Astrocyte (in vitro differentiated cells and primary cell): ENCODE measurements around the gene RMI2. TPM values are rescaled to one million over a fixed set of nuclear protein-coding genes. Genes with fewer than 3 reads are reported as not detected.
A peak's percentile ranks its signal among the peaks of the same experiment; 100 is the strongest.

Experiments
- DNase-seq: peaks from one replicate; pipeline ENCODE4 v3.0.0-alpha.2; 2010; ENCODE audit warnings: low read depth
- FAIRE-seq: peaks from 2 replicates; lab custom pipeline; 2011; peaks lifted over from hg19 to GRCh38; lab: Jason Lieb, UNC
- H2AFZ ChIP-seq: 2 replicates; pipeline ENCODE4 v1.6.0; 2012; ENCODE audit warnings: low read depth, low read length, inconsistent platforms
- H3K27ac ChIP-seq: 2 replicates; pipeline ENCODE4 v1.5.1; 2011; ENCODE audit warnings: low read depth, low read length, inconsistent platforms
- H3K27me3 ChIP-seq: 2 replicates; pipeline ENCODE4 v1.6.0; 2011; ENCODE audit warnings: low read length, inconsistent platforms; ENCODE audit not compliant: insufficient read depth
- H3K36me3 ChIP-seq: 2 replicates; pipeline ENCODE4 v1.5.1; 2011; ENCODE audit warnings: low read length, inconsistent platforms; ENCODE audit not compliant: insufficient read depth
- H3K4me1 ChIP-seq: 2 replicates; pipeline ENCODE4 v1.5.1; 2011; ENCODE audit warnings: low read length, inconsistent platforms; ENCODE audit not compliant: insufficient read depth
- H3K4me2 ChIP-seq: 2 replicates; pipeline ENCODE4 v1.6.0; 2012; ENCODE audit warnings: low read length, inconsistent platforms
- H3K4me3 ChIP-seq: 2 replicates; pipeline ENCODE4 v1.5.1; 2011; ENCODE audit warnings: low read depth, mild to moderate bottlenecking, low read length, inconsistent platforms; ENCODE audit not compliant: insufficient read depth
- H3K79me2 ChIP-seq: 2 replicates; pipeline ENCODE4 v1.6.0; 2012; ENCODE audit warnings: mild to moderate bottlenecking, low read length, inconsistent platforms; ENCODE audit not compliant: insufficient read depth
- H3K9ac ChIP-seq: 2 replicates; pipeline ENCODE4 v1.6.0; 2012; ENCODE audit warnings: mild to moderate bottlenecking, low read length, inconsistent platforms
- H3K9me3 ChIP-seq: 2 replicates; pipeline ENCODE4 v1.5.1; 2012; ENCODE audit warnings: low read depth, mild to moderate bottlenecking, low read length, inconsistent platforms; ENCODE audit not compliant: insufficient read depth
- H4K20me1 ChIP-seq: 2 replicates; pipeline ENCODE4 v1.6.0; 2012; ENCODE audit warnings: low read length, inconsistent platforms; ENCODE audit not compliant: insufficient read depth
- H3K27ac Mint-ChIP-seq: one replicate; pipeline ENCODE4 v1.8.0; 2021; ENCODE audit warnings: mild to moderate bottlenecking, mixed read lengths; ENCODE audit not compliant: unreplicated experiment
- H3K27me3 Mint-ChIP-seq: one replicate; pipeline ENCODE4 v1.8.0; 2021; ENCODE audit warnings: low read depth, mixed read lengths; ENCODE audit not compliant: unreplicated experiment
- H3K36me3 Mint-ChIP-seq: one replicate; pipeline ENCODE4 v1.8.0; 2021; ENCODE audit warnings: low read depth, mixed read lengths; ENCODE audit not compliant: unreplicated experiment
- H3K4me1 Mint-ChIP-seq: one replicate; pipeline ENCODE4 v1.8.0; 2021; ENCODE audit warnings: low read depth, mixed read lengths; ENCODE audit not compliant: unreplicated experiment
- H3K4me3 Mint-ChIP-seq: one replicate; pipeline ENCODE4 v1.8.0; 2021; ENCODE audit warnings: mild to moderate bottlenecking, moderate library complexity, mixed read lengths; ENCODE audit not compliant: unreplicated experiment
- H3K9me3 Mint-ChIP-seq: one replicate; pipeline ENCODE4 v1.8.0; 2021; ENCODE audit warnings: mild to moderate bottlenecking, mixed read lengths; ENCODE audit not compliant: unreplicated experiment
- CTCF ChIP-seq: IDR thresholded peaks from 2 replicates; pipeline ENCODE4 v1.5.1; 2011; ENCODE audit warnings: low read depth, mild to moderate bottlenecking, inconsistent platforms, low read length, moderate library complexity; ENCODE audit not compliant: insufficient read depth
- EZH2 ChIP-seq: IDR thresholded peaks from 2 replicates; pipeline ENCODE4 v1.6.1; 2012; ENCODE audit warnings: mild to moderate bottlenecking, low read length, inconsistent platforms; ENCODE audit not compliant: insufficient read depth
- total RNA-seq: library from RNA; stranded (reverse); gene quantifications from 2 replicates; pipeline ENCODE4 v1.2.1, GENCODE V29; 2021

The RMI2 gene
- total RNA-seq, 1 donor from 2014 or later: 7.8 TPM

- Histone ChIP-seq H3K27me3 (no peaks in the 10 kb centered on the region), H3K79me2 (no peaks in the 10 kb centered on the region)
Measured at GRCh38 chr16:11303405-11304138, 41.7 kb upstream of the RMI2 start.

GRCh38 chr16:11306381-11306780 lies 38.9 kb upstream of the RMI2 start:
- H3K79me2 ChIP-seq: no peaks in the 10 kb centered on the region
- TF ChIP-seq EZH2: no peak
- no peak for TF ChIP-seq CTCF
- FAIRE-seq (no peak), DNase-seq (no peak)
- H3K9ac ChIP-seq: no peak overlapping the region
- no peak overlapping the region for H3K27ac Mint-ChIP-seq
- H3K4me3 Mint-ChIP-seq: no peak overlapping the region
- H3K4me3 ChIP-seq: no peak overlapping the region
- no peaks in the 10 kb centered on the region for H3K36me3 Mint-ChIP-seq
- H4K20me1 ChIP-seq: no peaks in the 10 kb centered on the region
- peaks cover 21% of the 10 kb centered on the region for H3K4me1 Mint-ChIP-seq
- H3K4me2 ChIP-seq: no peak overlapping the region
- H3K9me3 ChIP-seq: no peaks in the 10 kb centered on the region
- peaks cover 4% of the 10 kb centered on the region for H3K4me1 ChIP-seq
- H3K9me3 Mint-ChIP-seq: no peaks in the 10 kb centered on the region
- no peaks in the 10 kb centered on the region for H3K27me3 Mint-ChIP-seq
- H2AFZ ChIP-seq: no peak overlapping the region
- no peaks in the 10 kb centered on the region for H3K27me3 ChIP-seq
- no peaks in the 10 kb centered on the region for H3K36me3 ChIP-seq
- no peak overlapping the region for H3K27ac ChIP-seq

More at GRCh38 chr16:11303405-11304138, 41.7 kb upstream of the RMI2 start:
- no peaks in the 10 kb centered on the region for H3K4me1 ChIP-seq
- no peak overlapping the region for H2AFZ ChIP-seq
- Mint-ChIP-seq H3K27me3 (no peaks in the 10 kb centered on the region), H3K4me1 (peaks cover 18% of the 10 kb centered on the region), H3K4me3 (no peak overlapping the region), H3K36me3 (no peaks in the 10 kb centered on the region), H3K9me3 (peaks cover 2% of the 10 kb centered on the region), H3K27ac (no peak overlapping the region)
- DNase-seq (no peak), FAIRE-seq (no peak)
- H3K4me2 ChIP-seq: peak overlapping the region; percentile 15
- H3K9ac ChIP-seq: no peak overlapping the region
- no peaks in the 10 kb centered on the region for H4K20me1 ChIP-seq
- no peak overlapping the region for H3K4me3 ChIP-seq
- H3K36me3 ChIP-seq: no peaks in the 10 kb centered on the region
- no peaks in the 10 kb centered on the region for H3K9me3 ChIP-seq
- TF ChIP-seq EZH2: no peak
- no peak for TF ChIP-seq CTCF
- no peak overlapping the region for H3K27ac ChIP-seq

- TF ChIP-seq EZH2 (no peak), CTCF (no peak)
- Histone ChIP-seq H3K4me2 (no peak overlapping the region), H4K20me1 (no peaks in the 10 kb centered on the region), H3K27me3 (no peaks in the 10 kb centered on the region), H3K4me1 (peaks cover 8% of the 10 kb centered on the region), H3K36me3 (no peaks in the 10 kb centered on the region), H3K79me2 (no peaks in the 10 kb centered on the region), H3K9ac (no peak overlapping the region), H2AFZ (no peak overlapping the region), H3K4me3 (no peak overlapping the region), H3K9me3 (no peaks in the 10 kb centered on the region), H3K27ac (no peak overlapping the region)
- no peaks in the 10 kb centered on the region for H3K36me3 Mint-ChIP-seq
- DNase-seq: no peak
- FAIRE-seq: no peak
- no peaks in the 10 kb centered on the region for H3K9me3 Mint-ChIP-seq
- no peak overlapping the region for H3K27ac Mint-ChIP-seq
- no peak overlapping the region for H3K4me3 Mint-ChIP-seq
- H3K4me1 Mint-ChIP-seq: peaks cover 16% of the 10 kb centered on the region
- no peaks in the 10 kb centered on the region for H3K27me3 Mint-ChIP-seq
Measured at GRCh38 chr16:11306997-11307638, 38.1 kb upstream of the RMI2 start.
